ENCODE results near the gene OLA1.
"Not testable (repeated sequence)": the region's sequence is repeated elsewhere in the genome, so short reads cannot be mapped to it uniquely, and the experiment has no call there.

The OLA1 gene

DNA sequence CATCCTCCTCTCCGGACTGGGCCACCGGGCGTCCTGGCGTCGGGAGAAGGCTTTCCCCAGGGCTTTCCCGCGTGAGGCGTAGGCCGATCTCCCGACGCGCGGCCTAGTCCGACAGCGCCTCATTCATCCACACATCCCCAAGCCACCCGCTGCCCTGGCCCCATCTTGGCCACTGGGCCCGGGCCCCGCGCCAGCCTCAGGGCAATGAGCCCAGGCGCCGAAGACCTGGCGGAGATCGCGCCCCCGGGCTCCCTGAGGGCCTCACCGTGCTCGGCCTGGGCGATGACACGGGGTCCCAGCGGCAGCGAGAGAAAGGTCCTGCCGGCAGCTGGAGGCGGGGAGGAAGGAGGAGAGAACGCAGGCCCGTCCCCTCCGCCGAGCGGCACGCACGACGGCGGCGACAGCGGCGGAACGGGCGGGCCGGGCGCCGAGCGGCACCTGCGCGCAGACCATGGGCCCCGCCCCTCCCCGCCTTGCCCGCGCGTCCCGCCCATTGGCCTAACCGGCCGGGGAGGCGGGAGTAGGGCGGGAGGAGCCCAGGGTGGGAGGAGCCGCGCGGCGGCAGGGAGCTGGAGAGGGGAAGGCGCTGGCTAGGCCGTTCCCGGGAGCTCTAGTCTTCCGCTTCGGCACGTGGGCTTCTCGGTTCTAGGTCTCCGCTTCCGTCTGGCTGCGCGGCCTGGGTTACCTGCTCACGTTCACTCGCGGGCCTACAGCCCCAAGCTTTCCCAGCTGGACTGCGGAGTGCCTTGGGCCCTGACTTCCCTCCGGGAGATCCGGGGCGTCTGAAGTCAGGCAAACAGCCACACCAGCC lies at the start of gene OLA1:
OLA1 (minus strand) TSS at position 346 of the 811 bp plus-strand sequence. CDS start 1,717 bp downstream, outside the sequence.
- DNase-seq, result peak; percentile 45 to 96 (median 88)

GRCh38 chr2:174292908-174293307 lies 44.6 kb upstream of the OLA1 start:
- DNase-seq, result no peak

DNA sequence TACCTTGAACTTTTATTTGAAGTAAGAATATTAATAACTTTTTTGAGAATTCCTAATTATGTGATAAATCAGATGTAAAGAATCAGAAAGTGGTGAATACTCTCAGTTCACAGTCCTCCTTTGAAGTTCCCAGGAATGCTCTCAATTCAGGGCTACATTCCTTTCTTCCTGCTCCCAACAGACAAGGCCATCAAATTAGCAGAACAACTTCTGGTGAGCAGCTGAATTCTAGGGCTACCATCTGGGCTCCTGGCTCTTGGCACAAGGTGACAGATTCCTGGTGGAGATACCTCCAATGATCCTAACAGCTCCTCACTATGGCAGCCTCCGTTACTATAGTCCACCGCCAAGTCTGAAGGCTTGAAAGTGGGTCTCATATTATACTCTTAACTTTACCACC lies 37.8 kb upstream of the OLA1 start:
- no peak for DNase-seq

DNA sequence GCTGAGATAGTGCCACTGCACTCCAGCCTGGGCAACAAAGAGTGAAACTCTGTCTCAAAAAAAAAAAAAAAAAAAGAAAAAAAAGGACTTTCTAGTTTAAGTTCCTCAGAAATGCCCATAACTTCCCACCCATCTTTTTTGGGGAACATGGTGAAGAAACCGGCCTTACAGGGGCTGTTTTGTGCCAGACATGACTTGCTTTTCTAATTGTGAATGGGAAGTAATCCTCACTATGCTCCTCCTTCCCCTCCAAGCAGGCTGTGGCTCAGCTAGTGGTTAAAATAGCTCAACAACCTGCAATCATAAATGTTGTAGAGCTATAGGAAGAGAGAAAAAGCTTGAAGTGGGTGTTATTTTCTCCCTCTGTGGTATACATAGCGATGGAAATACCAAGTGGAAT lies 34.1 kb upstream of the OLA1 start:
- no peak for DNase-seq

DNA sequence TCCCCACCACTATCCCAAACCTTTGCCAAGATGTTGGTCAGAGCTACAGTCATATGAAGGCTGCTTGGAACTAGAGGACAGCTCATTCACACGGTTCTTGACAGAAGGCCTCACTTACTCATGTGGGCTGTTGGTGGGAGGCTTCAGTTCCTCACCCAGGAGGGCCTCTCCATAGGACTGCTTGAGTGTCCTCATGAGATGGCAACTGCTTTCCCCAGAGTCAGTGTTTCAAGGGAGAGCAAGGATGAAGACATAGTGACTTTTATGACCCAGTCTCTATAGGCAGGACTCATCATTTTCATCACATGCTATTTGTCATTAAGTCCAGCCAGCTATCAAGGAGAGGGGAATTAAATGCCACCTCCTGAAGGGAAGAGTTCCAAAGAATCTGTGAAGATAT lies 33.4 kb upstream of the OLA1 start:
- no peak for DNase-seq

- no peak for DNase-seq
These were observed 32.3 kb upstream of the OLA1 start for GRCh38 chr2:174280596-174280995.

DNA sequence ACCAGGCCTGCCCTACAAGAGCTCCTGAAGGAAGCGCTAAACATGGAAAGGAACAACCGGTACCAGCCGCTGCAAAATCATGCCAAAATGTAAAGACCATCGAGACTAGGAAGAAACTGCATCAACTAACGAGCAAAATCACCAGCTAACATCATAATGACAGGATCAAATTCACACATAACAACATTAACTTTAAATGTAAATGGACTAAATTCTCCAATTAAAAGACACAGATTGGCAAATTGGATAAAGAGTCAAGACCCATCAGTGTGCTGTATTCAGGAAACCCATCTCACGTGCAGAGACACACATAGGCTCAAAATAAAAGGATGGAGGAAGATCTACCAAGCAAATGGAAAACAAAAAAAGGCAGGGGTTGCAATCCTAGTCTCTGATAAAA lies 21.9 kb upstream of the OLA1 start:
- not testable (repeated sequence) for DNase-seq

DNA sequence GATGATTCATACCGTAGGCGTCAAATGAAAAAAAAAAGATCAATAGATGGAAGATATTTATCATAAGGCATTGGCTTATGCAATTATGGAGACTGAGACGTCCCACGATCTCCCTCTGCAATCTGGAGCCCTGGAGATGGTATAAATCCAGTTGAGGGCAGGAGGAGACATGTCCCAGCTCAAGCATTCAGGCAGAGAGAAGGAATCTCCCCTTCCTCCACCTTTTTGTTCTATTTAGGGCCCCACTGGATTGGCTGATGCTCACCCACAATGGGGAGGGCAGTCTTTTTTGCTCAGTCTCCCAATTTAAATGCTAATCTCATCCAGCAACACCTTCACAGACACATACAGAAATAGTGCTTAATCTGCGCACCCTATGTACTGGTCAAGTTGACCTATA lies 18.0 kb upstream of the OLA1 start:
- no peak for DNase-seq

DNA sequence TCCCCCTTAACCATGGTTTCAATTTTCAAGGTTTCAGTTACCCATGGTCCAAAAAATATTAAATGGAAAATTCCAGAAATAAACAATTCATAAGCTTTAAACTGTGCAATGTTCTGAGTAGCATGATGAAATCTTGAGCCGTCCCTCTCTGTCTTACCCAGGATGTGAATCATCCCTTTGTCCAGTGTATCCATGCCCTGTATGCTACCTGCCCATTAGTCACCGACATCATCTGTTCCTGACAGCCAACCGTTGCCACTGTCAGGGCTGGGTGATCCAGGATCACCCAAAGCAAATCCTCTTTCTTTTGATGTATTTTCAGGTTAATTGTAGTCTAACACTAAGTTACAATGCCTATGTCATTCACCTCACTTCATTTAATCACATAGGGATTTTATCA lies 15.7 kb upstream of the OLA1 start:
- no peak for DNase-seq

GRCh38 chr2:174259981-174260380 lies 11.6 kb upstream of the OLA1 start:
- DNase-seq, result no peak

DNA sequence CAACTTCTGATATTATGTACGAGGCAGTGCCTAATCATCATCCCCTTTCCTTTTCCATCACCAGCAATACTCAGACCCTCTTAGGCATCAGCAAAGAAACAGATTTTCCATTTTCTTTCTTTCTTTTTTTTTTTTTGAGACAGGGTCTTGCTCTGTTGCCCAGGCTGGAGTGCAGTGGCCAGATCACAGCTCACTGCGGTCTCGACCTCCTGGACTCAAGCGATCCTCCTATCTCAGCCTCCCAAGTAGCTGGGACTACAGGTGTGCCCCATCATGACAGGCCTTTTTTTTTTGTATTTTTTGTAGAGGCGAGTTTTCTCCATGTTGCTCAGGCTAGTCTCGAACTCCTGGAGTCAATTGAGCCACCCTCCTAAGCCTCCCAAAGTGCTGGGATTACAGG lies 5.9 kb upstream of the OLA1 start:
- no peak for DNase-seq

- no peak for DNase-seq
These were observed 763 bp upstream of the OLA1 start for GRCh38 chr2:174248998-174249592.

GRCh38 chr2:174247474-174248186 lies 702 bp downstream of the OLA1 start:
- peak in 9 of 58 donors; percentile 12 to 52 (median 37) for DNase-seq

GRCh38 chr2:174246944-174247381 lies 1.4 kb downstream of the OLA1 start:
- DNase-seq, result no peak

- not testable (repeated sequence) for DNase-seq
These were observed 2.7 kb downstream of the OLA1 start for GRCh38 chr2:174245628-174246027.

DNA sequence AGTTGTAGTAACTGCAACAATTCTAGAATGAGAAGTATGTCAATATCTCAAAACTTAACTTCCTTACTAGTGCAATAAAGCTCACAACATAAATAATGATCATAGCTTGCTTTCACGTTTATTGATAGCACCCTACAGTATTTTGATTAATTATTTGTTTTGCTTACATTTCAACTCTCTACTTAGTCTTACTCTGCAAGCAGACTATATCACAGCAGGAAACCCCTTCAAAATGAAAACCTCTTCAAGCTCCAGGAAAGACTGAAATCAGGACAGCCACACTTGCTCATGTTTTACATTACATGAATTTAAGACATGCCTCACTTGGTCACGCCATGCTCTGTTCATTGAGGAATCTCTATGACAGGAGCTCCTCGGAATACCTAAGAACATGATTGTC lies 3.3 kb downstream of the OLA1 start:
- DNase-seq, result no peak

DNA sequence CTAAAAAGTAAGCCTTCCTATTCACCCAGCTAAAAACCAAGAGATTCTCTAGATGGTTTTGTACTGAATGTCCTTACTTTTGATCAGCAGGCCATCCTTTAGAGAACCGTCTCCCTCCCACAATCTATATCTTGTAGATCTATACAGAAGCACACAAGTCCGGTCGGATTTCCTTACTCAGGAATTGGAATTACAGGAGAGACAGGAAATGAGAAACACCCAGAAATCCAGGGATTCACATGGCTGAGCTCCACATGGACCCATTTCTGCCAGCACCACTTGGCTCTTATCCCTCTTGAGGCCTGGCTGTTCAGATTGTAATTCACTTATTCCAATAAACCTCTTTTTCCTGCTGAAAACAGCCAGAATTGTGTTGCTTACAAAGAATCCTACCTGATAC lies 4.5 kb downstream of the OLA1 start:
- DNase-seq, result no peak

DNA sequence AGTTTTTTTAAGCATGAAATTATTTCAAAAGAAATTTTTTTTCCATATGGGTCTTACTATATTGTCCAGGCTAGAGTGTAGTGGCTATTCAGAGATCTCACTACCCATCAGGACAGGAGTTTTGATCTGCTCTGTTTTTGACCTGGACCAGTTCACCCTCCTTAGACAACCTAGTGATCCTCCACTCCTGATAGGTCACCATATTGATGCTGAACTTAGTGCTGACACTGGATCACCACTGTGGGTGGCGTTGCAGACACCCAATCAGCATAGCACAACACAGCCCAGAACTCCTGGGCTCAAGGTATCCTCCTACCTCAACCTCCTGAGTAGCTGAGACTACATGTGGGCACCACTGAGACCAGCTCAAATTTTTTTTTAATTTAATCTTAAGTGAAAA lies 8.2 kb downstream of the OLA1 start:
- no peak for DNase-seq

DNA sequence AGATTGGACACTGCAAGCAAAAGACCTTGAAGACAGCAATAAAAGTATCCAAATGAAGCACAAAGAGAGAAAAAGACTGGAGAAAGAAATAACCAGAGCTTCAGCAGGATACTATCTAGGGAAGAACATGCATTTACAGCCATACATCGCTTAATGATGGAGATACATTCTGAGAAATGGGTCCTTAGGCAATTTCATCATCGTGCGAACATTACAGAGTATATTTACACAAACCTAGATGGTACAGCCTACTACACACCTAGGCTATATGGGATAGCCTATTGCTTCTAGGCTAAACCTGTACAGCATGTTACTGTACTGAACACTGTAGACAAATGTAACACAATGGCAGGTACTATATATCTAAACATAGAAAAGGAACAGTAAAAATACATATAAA lies 11.9 kb downstream of the OLA1 start:
- DNase-seq, result no peak

GRCh38 chr2:174235680-174236079 lies 12.7 kb downstream of the OLA1 start:
- DNase-seq, result no peak

GRCh38 chr2:174233771-174234275 lies 14.5 kb downstream of the OLA1 start:
- no peak for DNase-seq

DNA sequence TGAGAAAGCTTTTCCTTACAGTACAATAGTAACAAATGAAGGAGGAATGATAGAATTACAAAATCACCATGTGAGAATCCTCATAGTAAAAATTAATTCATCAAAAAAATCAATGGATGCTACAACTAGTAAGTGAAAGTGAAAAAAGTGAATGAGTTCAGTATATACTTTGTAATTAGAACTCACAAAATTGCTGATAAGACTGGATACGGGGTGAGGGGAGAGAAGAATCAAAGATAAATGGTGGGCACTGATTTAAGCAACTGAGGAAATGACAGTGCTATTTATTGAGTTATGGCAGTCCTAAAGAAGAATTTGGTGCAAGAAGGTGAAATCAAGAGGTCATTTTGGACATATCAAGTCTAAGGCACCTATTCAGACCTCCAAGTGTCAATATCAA lies 20.6 kb downstream of the OLA1 start:
- DNase-seq, result no peak
